ENCODE results near the gene LRRC7. TPM values are rescaled to one million over a fixed set of nuclear protein-coding genes. Genes with fewer than 3 reads are reported as not detected.
"Not testable (repeated sequence)": the region's sequence is repeated elsewhere in the genome, so short reads cannot be mapped to it uniquely, and the experiment has no call there.

LRRC7 gene
- total RNA-seq, 3 donors from 2014 or later (not counting 1 experiment from before 2014, with no cell fraction given): not detected

DNA sequence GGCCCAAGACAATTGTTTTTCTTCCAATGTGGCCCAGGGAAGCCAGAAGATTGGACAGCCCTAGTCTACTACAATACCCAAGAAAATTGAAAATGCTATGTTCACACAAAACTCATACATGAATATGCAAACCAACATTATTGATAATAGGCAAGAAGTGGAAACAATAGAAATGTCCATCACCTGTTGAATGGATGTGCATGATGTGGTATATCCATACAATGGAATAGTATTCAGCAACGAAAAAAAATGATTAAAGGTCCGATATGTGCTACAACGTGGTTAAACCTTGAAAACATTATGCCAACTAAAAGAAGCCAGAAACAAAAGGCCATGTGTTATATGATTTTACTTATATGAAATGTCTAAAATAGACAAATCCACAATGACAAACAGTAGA, 375.3 kb downstream of the LRRC7 start:
- no peak overlapping the region for H3K4me3 Mint-ChIP-seq
- no peak overlapping the region for H3K27ac Mint-ChIP-seq
- H3K36me3 Mint-ChIP-seq: no peaks in the 10 kb centered on the region
- Histone ChIP-seq H3K9me3 (ENCODE audit: control insufficient read depth, insufficient read depth, low read length) (peaks cover 3% of the 10 kb centered on the region), H3K27ac (ENCODE audit: low read length) (no peak overlapping the region), H3K36me3 (ENCODE audit: control insufficient read depth, insufficient read depth, low read length) (no peaks in the 10 kb centered on the region), H3K4me3 (ENCODE audit: low read length) (no peak overlapping the region), H3K4me1 (ENCODE audit: control insufficient read depth, insufficient read depth, low read length) (no peaks in the 10 kb centered on the region), H3K27me3 (ENCODE audit: control insufficient read depth, insufficient read depth, low read length) (no peaks in the 10 kb centered on the region)
- DNase-seq: no peak
- H3K4me1 Mint-ChIP-seq: no peaks in the 10 kb centered on the region
- 95% methylated on average over 3 of the region's 3 CpGs for WGBS (ENCODE audit: insufficient coverage)
- intact Hi-C loops (cut with micrococcal nuclease): no loop called here
- TF ChIP-seq, protein P1, sequence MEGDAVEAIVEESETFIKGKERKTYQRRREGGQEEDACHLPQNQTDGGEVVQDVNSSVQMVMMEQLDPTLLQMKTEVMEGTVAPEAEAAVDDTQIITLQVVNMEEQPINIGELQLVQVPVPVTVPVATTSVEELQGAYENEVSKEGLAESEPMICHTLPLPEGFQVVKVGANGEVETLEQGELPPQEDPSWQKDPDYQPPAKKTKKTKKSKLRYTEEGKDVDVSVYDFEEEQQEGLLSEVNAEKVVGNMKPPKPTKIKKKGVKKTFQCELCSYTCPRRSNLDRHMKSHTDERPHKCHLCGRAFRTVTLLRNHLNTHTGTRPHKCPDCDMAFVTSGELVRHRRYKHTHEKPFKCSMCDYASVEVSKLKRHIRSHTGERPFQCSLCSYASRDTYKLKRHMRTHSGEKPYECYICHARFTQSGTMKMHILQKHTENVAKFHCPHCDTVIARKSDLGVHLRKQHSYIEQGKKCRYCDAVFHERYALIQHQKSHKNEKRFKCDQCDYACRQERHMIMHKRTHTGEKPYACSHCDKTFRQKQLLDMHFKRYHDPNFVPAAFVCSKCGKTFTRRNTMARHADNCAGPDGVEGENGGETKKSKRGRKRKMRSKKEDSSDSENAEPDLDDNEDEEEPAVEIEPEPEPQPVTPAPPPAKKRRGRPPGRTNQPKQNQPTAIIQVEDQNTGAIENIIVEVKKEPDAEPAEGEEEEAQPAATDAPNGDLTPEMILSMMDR (IDR thresholded peaks at IDR 0.05): no peak
- no peak for ATAC-seq
- H3K27me3 Mint-ChIP-seq (ENCODE audit: low read depth in 2 of 2): no peaks in the 10 kb centered on the region
- peaks cover 22 to 24% of the 10 kb centered on the region in 2 donors for H3K9me3 Mint-ChIP-seq

DNA sequence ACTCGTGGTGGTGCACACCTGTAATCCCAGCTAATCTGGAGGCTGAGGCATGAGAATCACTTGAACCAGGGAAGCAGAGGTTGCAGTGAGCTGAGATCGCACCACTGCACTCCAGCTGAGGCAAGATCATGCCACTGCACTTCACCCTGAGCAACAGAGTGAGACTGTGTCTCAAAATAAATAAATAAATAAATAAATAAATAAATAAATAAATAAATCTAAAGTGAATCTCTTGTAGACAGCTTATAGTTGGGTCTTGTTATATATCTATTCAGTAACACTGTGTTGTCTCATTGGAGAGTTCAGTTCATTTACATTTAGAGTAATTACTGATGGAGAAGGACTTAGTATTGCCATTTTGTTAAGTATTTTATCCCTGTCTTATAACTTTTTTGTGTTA, 379.2 kb downstream of the LRRC7 start:
- Mint-ChIP-seq H3K4me3 (no peak overlapping the region), H3K27me3 (ENCODE audit: low read depth in 2 of 2) (no peaks in the 10 kb centered on the region), H3K4me1 (no peaks in the 10 kb centered on the region), H3K36me3 (no peaks in the 10 kb centered on the region), H3K9me3 (peaks cover 22 to 26% of the 10 kb centered on the region in 2 donors), H3K27ac (no peak overlapping the region)
- H3K4me1 ChIP-seq (ENCODE audit: control insufficient read depth, insufficient read depth, low read length): no peaks in the 10 kb centered on the region
- peaks cover 3% of the 10 kb centered on the region for H3K9me3 ChIP-seq (ENCODE audit: control insufficient read depth, insufficient read depth, low read length)
- H3K27ac ChIP-seq (ENCODE audit: low read length): no peak overlapping the region
- TF ChIP-seq, protein P1 (IDR thresholded peaks at IDR 0.05): no peak
- ATAC-seq (no peak), DNase-seq (no peak)
- 70% methylated on average over 2 of the region's 2 CpGs for WGBS (ENCODE audit: insufficient coverage)
- intact Hi-C loops (cut with micrococcal nuclease): no loop called here
- no peak overlapping the region for H3K4me3 ChIP-seq (ENCODE audit: low read length)
- no peaks in the 10 kb centered on the region for H3K36me3 ChIP-seq (ENCODE audit: control insufficient read depth, insufficient read depth, low read length)
- no peaks in the 10 kb centered on the region for H3K27me3 ChIP-seq (ENCODE audit: control insufficient read depth, insufficient read depth, low read length)

DNA sequence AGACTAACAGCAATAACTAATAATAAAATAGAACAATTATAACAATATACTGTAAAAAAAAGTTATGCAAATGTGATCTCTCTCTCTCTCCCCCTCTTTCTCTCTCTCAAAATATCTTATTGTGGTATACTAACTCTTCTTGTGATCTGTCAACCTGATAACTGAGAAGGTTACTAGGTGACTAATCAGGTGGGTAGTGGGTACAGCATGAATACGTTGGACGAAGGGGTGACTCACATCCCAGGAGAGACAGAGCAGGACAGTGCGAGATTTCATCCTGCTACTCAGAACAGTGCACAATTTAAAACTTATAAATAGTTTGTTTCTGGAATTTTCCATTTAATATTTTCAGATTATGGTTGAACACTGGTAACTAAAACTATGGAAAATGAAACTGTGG, 380.1 kb downstream of the LRRC7 start:
- Mint-ChIP-seq H3K9me3 (peaks cover 20 to 23% of the 10 kb centered on the region in 2 donors), H3K36me3 (no peaks in the 10 kb centered on the region), H3K4me3 (no peak overlapping the region), H3K4me1 (no peaks in the 10 kb centered on the region), H3K27me3 (ENCODE audit: low read depth in 2 of 2) (no peaks in the 10 kb centered on the region), H3K27ac (no peak overlapping the region)
- DNase-seq (no peak), ATAC-seq (no peak)
- Histone ChIP-seq H3K4me3 (ENCODE audit: low read length) (no peak overlapping the region), H3K4me1 (ENCODE audit: control insufficient read depth, insufficient read depth, low read length) (no peaks in the 10 kb centered on the region), H3K27me3 (ENCODE audit: control insufficient read depth, insufficient read depth, low read length) (no peaks in the 10 kb centered on the region), H3K36me3 (ENCODE audit: control insufficient read depth, insufficient read depth, low read length) (no peaks in the 10 kb centered on the region), H3K27ac (ENCODE audit: low read length) (no peak overlapping the region), H3K9me3 (ENCODE audit: control insufficient read depth, insufficient read depth, low read length) (peaks cover 3% of the 10 kb centered on the region)
- whole genome bisulfite sequencing (ENCODE audit: insufficient coverage): 88% methylated on average over 2 of the region's 3 CpGs
- TF ChIP-seq, protein P1 (IDR thresholded peaks at IDR 0.05): no peak
- intact Hi-C loops (cut with micrococcal nuclease): no loop called here

DNA sequence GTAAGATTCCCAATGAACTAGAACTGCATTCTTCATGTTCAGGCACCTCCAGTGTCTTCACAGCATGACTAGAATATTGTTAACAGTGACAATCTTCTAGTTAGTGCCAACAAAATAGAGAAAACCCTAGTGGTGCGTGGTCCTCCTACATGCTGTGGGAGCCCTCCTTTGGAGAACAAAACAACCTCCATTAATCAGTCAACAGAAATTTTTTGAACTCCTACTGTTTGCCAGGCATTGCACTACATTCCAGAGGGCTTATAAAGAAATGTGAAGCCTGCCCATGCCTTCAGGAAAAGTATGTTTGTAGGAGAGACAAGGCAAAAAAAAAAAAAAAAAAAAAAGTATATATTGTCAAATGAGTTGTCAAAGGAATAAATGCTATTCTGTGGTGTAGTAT, 385.0 kb downstream of the LRRC7 start:
- H3K4me1 Mint-ChIP-seq: no peaks in the 10 kb centered on the region
- H3K9me3 ChIP-seq (ENCODE audit: control insufficient read depth, insufficient read depth, low read length): no peaks in the 10 kb centered on the region
- TF ChIP-seq, protein P1 (IDR thresholded peaks at IDR 0.05): no peak
- ATAC-seq (no peak), DNase-seq (no peak)
- 100% methylated on average over 1 of the region's 1 CpG for WGBS (ENCODE audit: insufficient coverage)
- no peaks in the 10 kb centered on the region for H3K27me3 ChIP-seq (ENCODE audit: control insufficient read depth, insufficient read depth, low read length)
- no peak overlapping the region for H3K27ac ChIP-seq (ENCODE audit: low read length)
- no peaks in the 10 kb centered on the region for H3K27me3 Mint-ChIP-seq (ENCODE audit: low read depth in 2 of 2)
- H3K4me3 ChIP-seq (ENCODE audit: low read length): no peak overlapping the region
- peaks cover 20 to 23% of the 10 kb centered on the region in 2 donors for H3K9me3 Mint-ChIP-seq
- no peaks in the 10 kb centered on the region for H3K36me3 ChIP-seq (ENCODE audit: control insufficient read depth, insufficient read depth, low read length)
- no peaks in the 10 kb centered on the region for H3K4me1 ChIP-seq (ENCODE audit: control insufficient read depth, insufficient read depth, low read length)
- H3K36me3 Mint-ChIP-seq: no peaks in the 10 kb centered on the region
- intact Hi-C loops (cut with micrococcal nuclease): no loop called here
- H3K27ac Mint-ChIP-seq: no peak overlapping the region
- no peak overlapping the region for H3K4me3 Mint-ChIP-seq

DNA sequence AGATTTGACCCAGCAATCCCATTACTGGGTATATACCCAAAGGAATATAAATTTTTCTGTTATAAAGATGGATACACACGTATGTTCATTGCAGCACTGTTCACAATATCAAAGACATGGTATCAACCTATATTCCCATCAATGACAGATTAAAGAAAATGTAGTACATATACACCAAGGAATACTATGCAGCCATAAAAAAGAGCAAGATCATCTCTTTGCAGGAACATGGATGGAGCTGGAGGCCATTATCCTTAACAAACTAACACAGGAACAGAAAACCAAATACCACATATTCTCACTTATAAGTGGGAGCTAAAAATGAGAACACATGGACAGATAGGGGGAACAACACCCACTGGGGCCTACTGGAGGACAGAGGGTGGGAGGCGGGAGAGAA, 394.7 kb downstream of the LRRC7 start:
- H3K27me3 Mint-ChIP-seq (ENCODE audit: low read depth in 2 of 2); H3K4me3 ChIP-seq (ENCODE audit: low read length); H3K9me3 ChIP-seq (ENCODE audit: control insufficient read depth, insufficient read depth, low read length); H3K27ac ChIP-seq (ENCODE audit: low read length); H3K36me3 ChIP-seq (ENCODE audit: control insufficient read depth, insufficient read depth, low read length); H3K4me3 Mint-ChIP-seq; H3K4me1 Mint-ChIP-seq; intact Hi-C loops (cut with micrococcal nuclease); DNase-seq; H3K27ac Mint-ChIP-seq; ATAC-seq; H3K27me3 ChIP-seq (ENCODE audit: control insufficient read depth, insufficient read depth, low read length); H3K36me3 Mint-ChIP-seq; H3K4me1 ChIP-seq (ENCODE audit: control insufficient read depth, insufficient read depth, low read length): not testable (repeated sequence)
- H3K9me3 Mint-ChIP-seq: peaks cover 19% of the 10 kb centered on the region in 2 donors
- WGBS (ENCODE audit: insufficient coverage): 92% methylated on average over 1 of the region's 2 CpGs

Data from natural killer cell (primary cell).